Measurements from ENCODE around the gene PSMB9.

- TF ChIP-seq CTCF (IDR thresholded peaks at IDR 0.05) (no peak), EZH2 (IDR thresholded peaks at IDR 0.05; ENCODE audit: borderline replicate concordance, insufficient read depth, low read depth, low read length, poor library complexity, severe bottlenecking) (no peak)
These were observed 27.0 kb upstream of the PSMB9 start for GRCh38 chr6:32827025-32827424.
